K562 (cell line): ENCODE measurements around the gene PRKRIP1. TPM values are rescaled to one million over a fixed set of nuclear protein-coding genes. Genes with fewer than 3 reads are reported as not detected.

Experiments used
- BHLHE40 ChIP-seq: IDR thresholded peaks from 2 replicates; pipeline ENCODE4 v1.6.1; 2011; ENCODE audit warnings: low read length, improper control_type of control experiment
- CXXC5 ChIP-seq: fragments of 250-450 bp; sonication (Bioruptor Pico); IDR thresholded peaks from 2 replicates; pipeline ENCODE4 v1.8.0; 2022; ENCODE audit warnings: inconsistent platforms, mild to moderate bottlenecking, moderate library complexity
- KLF13 ChIP-seq: fragments of 450-650 bp; IDR thresholded peaks from 2 replicates; pipeline ENCODE4 v1.6.1; 2016; ENCODE audit warnings: missing genetic modification characterization, low read depth, mild to moderate bottlenecking, missing compliant biosample characterization, moderate library complexity, borderline replicate concordance
- LEF1 ChIP-seq: fragments of 450-650 bp; IDR thresholded peaks from 2 replicates; pipeline ENCODE4 v1.6.1; 2016; ENCODE audit warnings: mild to moderate bottlenecking
- MAX ChIP-seq: sonication (generic); formaldehyde crosslinking; IDR thresholded peaks from 2 replicates; pipeline ENCODE4 v1.9.0; 2022; ENCODE audit warnings: mild to moderate bottlenecking, missing genetic modification reagents
- MGA ChIP-seq: fragments of 450-650 bp; IDR thresholded peaks from 2 replicates; pipeline ENCODE4 v1.6.1; 2016; ENCODE audit warnings: mild to moderate bottlenecking, moderate library complexity
- MYNN ChIP-seq, 2 experiments: sonication (generic); formaldehyde crosslinking in 1 of 2; IDR thresholded peaks; 2 replicates each; pipeline versions ENCODE4 v1.5.0 to v1.6.1; 2016 to 2020; ENCODE audit warnings: antibody characterized with exemption in 1 of 2, missing genetic modification reagents in 1 of 2
- PHF8 ChIP-seq: fragments of 200-600 bp; sonication (generic); IDR thresholded peaks from 2 replicates; pipeline ENCODE4 v1.6.1; 2012; ENCODE audit warnings: mixed run types, mild to moderate bottlenecking, inconsistent platforms, low read length, moderate library complexity, borderline replicate concordance
- ZNF232 ChIP-seq: sonication (generic); formaldehyde crosslinking; IDR thresholded peaks from 2 replicates; pipeline ENCODE4 v1.8.0; 2022; ENCODE audit warnings: mild to moderate bottlenecking, missing genetic modification reagents
- polyA plus RNA-seq, 8 experiments: library from polyadenylated mRNA; depleted of rRNA in 4 of 8; stranded (reverse) in 5 of 8; unstranded in 3 of 8; fragments of >200 nt; fragmentation: Nextera tagmentation in 2 of 8; fragmentation: Illumina TruSeq in 1 of 8; extraction: Ambion mirVana in 2 of 8; extraction: Trizol in 1 of 8; gene quantifications; 2 replicates each; pipeline versions ENCODE4 v1.2.1 to v1.2.3, GENCODE V29; 2011 to 2014; ENCODE audit warnings: inconsistent platforms in 1 of 8, missing spikeins in 1 of 8
- total RNA-seq, 7 experiments: library from RNA; depleted of rRNA in 6 of 7; stranded (reverse); fragments of >200 nt in 6 of 7; fragmentation: Illumina TruSeq in 2 of 7; extraction: Trizol in 2 of 7; gene quantifications; 2 replicates each; pipeline versions ENCODE4 v1.2.1 to v1.2.3, GENCODE V29; 2011 to 2021; ENCODE audit warnings: low replicate concordance in 1 of 7
- TF ChIP-seq, protein P1 (sequence below), 3 experiments: IDR thresholded peaks in 2 of 3; conservative IDR thresholded peaks in 1 of 3; 2 replicates each; pipeline ENCODE4 v1.5.1; 2011 to 2012; ENCODE audit warnings: low read length in 3 of 3, mild to moderate bottlenecking in 3 of 3, control low read depth in 2 of 3, improper control_type of control experiment in 1 of 3, inconsistent platforms in 1 of 3, low read depth in 1 of 3, mixed read lengths in 1 of 3, moderate library complexity in 1 of 3; ENCODE audit not compliant: insufficient read depth in 2 of 3
- TF ChIP-seq, protein P2 (sequence below): fragments of 200-800 bp; sonication (Bioruptor generic); IDR thresholded peaks from 2 replicates; pipeline ENCODE4 v1.6.1; 2017; ENCODE audit warnings: missing genetic modification characterization, missing compliant biosample characterization

The PRKRIP1 gene
- total and polyA plus RNA-seq, 9 of the 15 experiments (the other 6 are each of a cell fraction or from before 2014, with no cell fraction given): 14.9 to 52.1 (median 19.8) TPM

DNA sequence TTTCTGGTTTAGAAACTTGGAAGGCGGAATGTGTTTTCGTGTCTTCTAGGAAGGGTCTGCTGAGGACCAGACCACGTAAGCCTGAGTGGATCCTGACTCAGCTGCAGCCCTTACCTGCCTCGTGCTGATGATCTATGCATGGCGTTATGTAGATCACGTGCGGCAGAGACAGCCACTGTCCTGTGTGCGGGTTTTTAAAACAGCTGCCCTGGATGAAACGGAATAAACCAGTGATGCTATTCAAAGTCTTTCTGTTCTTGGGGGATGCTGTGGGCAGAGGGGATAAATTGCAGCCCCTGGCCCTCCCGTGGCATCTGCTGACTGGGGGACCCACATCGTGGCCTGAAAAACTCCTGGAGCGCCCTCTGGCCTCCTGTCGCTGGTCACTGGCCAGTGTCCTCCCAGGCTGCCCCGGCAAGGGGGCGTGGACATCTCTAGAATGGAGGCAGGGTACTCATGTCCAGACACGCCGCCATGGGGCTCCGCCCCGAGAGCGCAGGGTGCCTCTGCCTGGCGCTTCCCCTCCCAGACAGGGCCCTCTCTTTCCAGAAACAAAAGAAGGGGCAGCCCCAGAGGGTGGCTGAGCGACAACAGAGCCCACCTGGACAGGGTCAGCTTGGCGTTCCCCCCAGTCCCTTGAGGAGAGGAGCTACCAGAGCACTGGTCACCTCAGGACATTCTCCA is 55.4 kb downstream of the PRKRIP1 start (continued):
- TF ChIP-seq MGA (peak; percentile 65), ZNF232 (CRISPR knock-in tag) (no peak), CXXC5 (CRISPR knock-in tag) (peak; percentile 26), MAX (peak; percentile 39), LEF1 (0 out of 2 replicates have a peak, but pooled peaks have one; percentile 26), PHF8 (peak; percentile 38; the same call in 1 of the 2 replicates), KLF13 (tag) (no peak), MYNN (IDR thresholded peaks at IDR 0.05) (0 out of 2 replicates have a peak, but pooled peaks have one; percentile 39), MYNN (CRISPR knock-in tag; IDR thresholded peaks at IDR 0.05) (no peak), BHLHE40 (peak; percentile 79)
- TF ChIP-seq, protein P1, sequence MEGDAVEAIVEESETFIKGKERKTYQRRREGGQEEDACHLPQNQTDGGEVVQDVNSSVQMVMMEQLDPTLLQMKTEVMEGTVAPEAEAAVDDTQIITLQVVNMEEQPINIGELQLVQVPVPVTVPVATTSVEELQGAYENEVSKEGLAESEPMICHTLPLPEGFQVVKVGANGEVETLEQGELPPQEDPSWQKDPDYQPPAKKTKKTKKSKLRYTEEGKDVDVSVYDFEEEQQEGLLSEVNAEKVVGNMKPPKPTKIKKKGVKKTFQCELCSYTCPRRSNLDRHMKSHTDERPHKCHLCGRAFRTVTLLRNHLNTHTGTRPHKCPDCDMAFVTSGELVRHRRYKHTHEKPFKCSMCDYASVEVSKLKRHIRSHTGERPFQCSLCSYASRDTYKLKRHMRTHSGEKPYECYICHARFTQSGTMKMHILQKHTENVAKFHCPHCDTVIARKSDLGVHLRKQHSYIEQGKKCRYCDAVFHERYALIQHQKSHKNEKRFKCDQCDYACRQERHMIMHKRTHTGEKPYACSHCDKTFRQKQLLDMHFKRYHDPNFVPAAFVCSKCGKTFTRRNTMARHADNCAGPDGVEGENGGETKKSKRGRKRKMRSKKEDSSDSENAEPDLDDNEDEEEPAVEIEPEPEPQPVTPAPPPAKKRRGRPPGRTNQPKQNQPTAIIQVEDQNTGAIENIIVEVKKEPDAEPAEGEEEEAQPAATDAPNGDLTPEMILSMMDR (IDR thresholded peaks at IDR 0.05 in 2 of 3, conservative IDR thresholded peaks at IDR 0.05 in 1 of 3; ENCODE audit: insufficient read depth in 2 of 3, low read depth in 1 of 3, low read length in 3 of 3): peak; percentile 55 to 70 (median 69)
- TF ChIP-seq, protein P2, sequence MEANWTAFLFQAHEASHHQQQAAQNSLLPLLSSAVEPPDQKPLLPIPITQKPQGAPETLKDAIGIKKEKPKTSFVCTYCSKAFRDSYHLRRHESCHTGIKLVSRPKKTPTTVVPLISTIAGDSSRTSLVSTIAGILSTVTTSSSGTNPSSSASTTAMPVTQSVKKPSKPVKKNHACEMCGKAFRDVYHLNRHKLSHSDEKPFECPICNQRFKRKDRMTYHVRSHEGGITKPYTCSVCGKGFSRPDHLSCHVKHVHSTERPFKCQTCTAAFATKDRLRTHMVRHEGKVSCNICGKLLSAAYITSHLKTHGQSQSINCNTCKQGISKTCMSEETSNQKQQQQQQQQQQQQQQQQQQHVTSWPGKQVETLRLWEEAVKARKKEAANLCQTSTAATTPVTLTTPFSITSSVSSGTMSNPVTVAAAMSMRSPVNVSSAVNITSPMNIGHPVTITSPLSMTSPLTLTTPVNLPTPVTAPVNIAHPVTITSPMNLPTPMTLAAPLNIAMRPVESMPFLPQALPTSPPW (CRISPR knock-in tag): no peak
